T47D (cell line): Measurements from ENCODE around the gene HBS1L.

Experiments
- DNase-seq, 2 experiments: peaks; one replicate each; pipeline versions ENCODE4 v3.0.0 to v3.0.0-alpha.2; 2011 to 2012; ENCODE audit warnings: low read depth in 1 of 2, low spot score in 1 of 2
- JUND ChIP-seq: IDR thresholded peaks from 2 replicates; pipeline ENCODE4 v1.6.1; 2012; ENCODE audit warnings: low read depth
- in situ Hi-C: cut with HindIII; loops from 2 replicates; pipeline ENCODE4 v1.10.0; 2016; ENCODE audit warnings: low sequenced_read_pairs, low pct_unique_long_range_greater_than_20kb

Gene HBS1L

GRCh38 chr6:135021310-135022049, 33.1 kb downstream of the HBS1L start:
- in situ Hi-C loops, result no loop called here

GRCh38 chr6:135018941-135019340, 35.7 kb downstream of the HBS1L start:
- DNase-seq, result no peak
- in situ Hi-C loops, result no loop called here
- TF ChIP-seq JUND, result no peak

More at GRCh38 chr6:135021310-135022049, 33.1 kb downstream of the HBS1L start:
- TF ChIP-seq JUND, result no peak
- DNase-seq, result no peak

GRCh38 chr6:135018052-135018451, 36.6 kb downstream of the HBS1L start:
- in situ Hi-C loops, result no loop called here
- DNase-seq, result no peak
- no peak for TF ChIP-seq JUND

- no peak for TF ChIP-seq JUND
- in situ Hi-C loops, result no loop called here
- DNase-seq, result no peak
These were observed 40.2 kb downstream of the HBS1L start for GRCh38 chr6:135014353-135014832.

GRCh38 chr6:135013211-135013610, 41.4 kb downstream of the HBS1L start:
- DNase-seq, result no peak
- no peak for TF ChIP-seq JUND
- in situ Hi-C loops, result no loop called here

GRCh38 chr6:135012764-135013163, 41.9 kb downstream of the HBS1L start:
- no peak for TF ChIP-seq JUND
- in situ Hi-C loops, result no loop called here
- no peak for DNase-seq

- DNase-seq, result no peak
- in situ Hi-C loops, result no loop called here
- TF ChIP-seq JUND, result no peak
These were observed 42.3 kb downstream of the HBS1L start for GRCh38 chr6:135012349-135012748.

GRCh38 chr6:135008941-135009290, 45.7 kb downstream of the HBS1L start:
- TF ChIP-seq JUND, result no peak
- no peak for DNase-seq
- in situ Hi-C loops, result no loop called here

GRCh38 chr6:135008072-135008940, 46.3 kb downstream of the HBS1L start:
- in situ Hi-C loops, result no loop called here
- TF ChIP-seq JUND, result no peak
- no peak for DNase-seq

GRCh38 chr6:135006386-135006914, 48.2 kb downstream of the HBS1L start:
- in situ Hi-C loops, result no loop called here
- no peak for TF ChIP-seq JUND
- no peak for DNase-seq

- in situ Hi-C loops, result no loop called here
- no peak for TF ChIP-seq JUND
- DNase-seq, result no peak
These were observed 50.2 kb downstream of the HBS1L start for GRCh38 chr6:135004399-135004798.

- no peak for TF ChIP-seq JUND
- DNase-seq, result no peak
- in situ Hi-C loops, result no loop called here
These were observed 51.5 kb downstream of the HBS1L start for GRCh38 chr6:135002974-135003703.
